ENCODE measurements around the gene CITED2. TPM values are rescaled to one million over a fixed set of nuclear protein-coding genes. Genes with fewer than 3 reads are reported as not detected.

CITED2 gene
- total RNA-seq, 1 experiment from 2014 or later, result 110 TPM

- Histone ChIP-seq H2BK12ac (ENCODE audit: insufficient read length, low read depth, low read length) (no peak overlapping the region), H3K27me3 (ENCODE audit: insufficient read depth, low read length) (no peaks in the 10 kb centered on the region), H3T11ph (ENCODE audit: low read length) (no peak overlapping the region), H4K20me1 (ENCODE audit: control insufficient read depth, insufficient read depth, insufficient read length) (no peaks in the 10 kb centered on the region), H2AFZ (ENCODE audit: low read length) (no peak overlapping the region), H3K79me1 (ENCODE audit: insufficient read depth, low read depth, low read length, poor library complexity, severe bottlenecking) (no peaks in the 10 kb centered on the region), H3K14ac (ENCODE audit: insufficient read depth, low read length) (peak overlapping the region; percentile 92), H3K79me2 (ENCODE audit: insufficient read depth, low read length) (peaks cover 5% of the 10 kb centered on the region; the same call in 1 of the 2 replicates), H2BK15ac (ENCODE audit: low read depth, low read length) (no peak overlapping the region), H3K23ac (ENCODE audit: insufficient read length, low read depth, low read length) (peak overlapping the region; percentile 5), H3K27ac (ENCODE audit: insufficient read length, low read depth, low read length) (peak overlapping the region; percentile 42), H4K8ac (replicated peaks; ENCODE audit: insufficient read length, low read depth, low read length) (no peak overlapping the region), H2BK20ac (ENCODE audit: low read depth, low read length, poor library complexity, severe bottlenecking) (no peak overlapping the region), H3K9ac (ENCODE audit: extremely low read depth, insufficient read length, low read length) (peak overlapping the region; percentile 93), H3K18ac (ENCODE audit: insufficient read length, low read depth, low read length) (peak overlapping the region; percentile 55), H3K4ac (ENCODE audit: low read depth, low read length) (no peak overlapping the region), H4K91ac (ENCODE audit: insufficient read length, low read depth, low read length) (no peak overlapping the region), H3K56ac (ENCODE audit: insufficient read length, low read depth, low read length) (no peak overlapping the region), H3K4me1 (ENCODE audit: insufficient read depth, low read length) (peaks cover 6% of the 10 kb centered on the region; the same call in 1 of the 2 replicates), H4K5ac (ENCODE audit: insufficient read length, low read depth, low read length) (peak overlapping the region; percentile 57), H2BK120ac (ENCODE audit: low read depth, low read length, poor library complexity, severe bottlenecking) (no peak overlapping the region), H3K4me2 (ENCODE audit: insufficient read depth, insufficient read length, low read length) (peak overlapping the region; percentile 67), H3K9me3 (ENCODE audit: control insufficient read depth, low read depth, low read length) (no peaks in the 10 kb centered on the region), H2AK5ac (ENCODE audit: insufficient read length, low read length) (no peak overlapping the region), H3K23me2 (ENCODE audit: insufficient read length, low read depth, low read length, poor library complexity, severe bottlenecking) (peaks cover 14% of the 10 kb centered on the region), H2BK5ac (ENCODE audit: insufficient read length, low read length) (peak overlapping the region; percentile 27)
- no CpG with 5 or more reads among the region's 25 CpGs for WGBS (ENCODE audit: extremely low coverage, insufficient read length, low lambda C conversion rate)
- H3K9me3 Mint-ChIP-seq, result peaks cover 3 to 12% of the 10 kb centered on the region in 2 experiments; a peak in 4 of 5 replicates
- no peaks in the 10 kb centered on the region; the same call in 1 of the 2 replicates for H3K27me3 Mint-ChIP-seq (ENCODE audit: low read depth)
- peaks cover 26 to 38% (median 32%) of the 10 kb centered on the region in 3 experiments for H3K36me3 Mint-ChIP-seq (ENCODE audit: insufficient read depth in 1 of 3, low read depth in 3 of 3)
- peak overlapping the region; percentile 99 to 100 (median 100) for H3K27ac Mint-ChIP-seq
- DNase-seq, result no peak
- peak overlapping the region; percentile 99 for H3K4me3 Mint-ChIP-seq
- no peak for TF ChIP-seq CTCF (conservative IDR thresholded peaks at IDR 0.05)
- H3K4me1 Mint-ChIP-seq, result peaks cover 47 to 49% of the 10 kb centered on the region in 2 experiments
Measured at GRCh38 chr6:139373928-139374356, 506 bp downstream of the CITED2 start.
